DOHH2 (cell line): ENCODE data around the gene LZIC.

Source experiments
- H3F3A ChIP-seq: fragments of 200-600 bp; sonication (generic), shearing (Covaris generic); 2 replicates; pipeline ENCODE4 v1.6.0; 2016; ENCODE audit warnings: antibody characterized with exemption, mild to moderate bottlenecking; ENCODE audit not compliant: control insufficient read depth, insufficient read depth
- H3K27ac ChIP-seq: fragments of 200-600 bp; sonication (generic); 2 replicates; pipeline ENCODE4 v1.5.1; 2014; ENCODE audit warnings: low read depth, mild to moderate bottlenecking, low read length, moderate library complexity
- H3K27me3 ChIP-seq: fragments of 200-600 bp; sonication (generic); 2 replicates; pipeline ENCODE4 v1.6.1; 2014; ENCODE audit warnings: mild to moderate bottlenecking, low read length, mixed read lengths; ENCODE audit not compliant: control insufficient read depth
- H3K36me3 ChIP-seq: fragments of 200-600 bp; sonication (generic); 2 replicates; pipeline ENCODE4 v1.6.1; 2014; ENCODE audit warnings: mild to moderate bottlenecking, low read length, moderate library complexity, mixed read lengths; ENCODE audit not compliant: control insufficient read depth
- H3K4me1 ChIP-seq: fragments of 200-600 bp; sonication (generic); 2 replicates; pipeline ENCODE4 v1.6.1; 2014; ENCODE audit warnings: mild to moderate bottlenecking, low read length, mixed read lengths; ENCODE audit not compliant: control insufficient read depth
- H3K4me2 ChIP-seq: fragments of 200-600 bp; sonication (generic); 2 replicates; pipeline ENCODE4 v1.6.0; 2014; ENCODE audit warnings: mild to moderate bottlenecking, low read length, moderate library complexity
- H3K4me3 ChIP-seq: fragments of 200-600 bp; sonication (generic); 2 replicates; pipeline ENCODE4 v1.5.1; 2014; ENCODE audit warnings: mild to moderate bottlenecking, low read length, mixed read lengths
- H3K79me2 ChIP-seq: fragments of 200-600 bp; sonication (generic); 2 replicates; pipeline ENCODE4 v1.6.1; 2014; ENCODE audit warnings: mild to moderate bottlenecking, low read length, mixed read lengths; ENCODE audit not compliant: control insufficient read depth
- H3K9me2 ChIP-seq: fragments of 200-600 bp; sonication (generic); replicated peaks from 2 replicates; pipeline ENCODE4 v1.6.1; 2014; ENCODE audit warnings: mild to moderate bottlenecking, low read length, mixed read lengths; ENCODE audit not compliant: control insufficient read depth
- H3K9me3 ChIP-seq: fragments of 200-600 bp; sonication (generic); 2 replicates; pipeline ENCODE4 v1.6.1; 2014; ENCODE audit warnings: antibody characterized with exemption, low read length, mixed read lengths; ENCODE audit not compliant: control insufficient read depth, insufficient read depth
- H4K20me1 ChIP-seq: fragments of 200-600 bp; sonication (generic); 2 replicates; pipeline ENCODE4 v1.6.0; 2014; ENCODE audit warnings: low read depth, mild to moderate bottlenecking, antibody characterized with exemption, low read length, moderate library complexity; ENCODE audit not compliant: control insufficient read depth, insufficient read depth
- CTCF ChIP-seq: fragments of 200-600 bp; sonication (generic); IDR thresholded peaks from one replicate; pipeline ENCODE4 v1.5.1; 2014; ENCODE audit warnings: antibody characterized with exemption, mild to moderate bottlenecking, low read depth, low read length; ENCODE audit not compliant: poor library complexity, severe bottlenecking
- EZH2phosphoT487 ChIP-seq: fragments of 200-600 bp; sonication (generic); IDR thresholded peaks from 2 replicates; pipeline ENCODE4 v1.6.1; 2017; ENCODE audit warnings: borderline replicate concordance, mild to moderate bottlenecking, antibody characterized with exemption, low read length, moderate library complexity, mixed read lengths

The LZIC gene

GRCh38 chr1:9914610-9914937 is 28.6 kb downstream of the LZIC start:
- peaks cover under 1% of the 10 kb centered on the region; the same call in 1 of the 2 replicates for H3K79me2 ChIP-seq
- H3K9me2 ChIP-seq, result no peaks in the 10 kb centered on the region
- no peaks in the 10 kb centered on the region for H4K20me1 ChIP-seq
- H3K27ac ChIP-seq, result no peak overlapping the region
- no peaks in the 10 kb centered on the region for H3K27me3 ChIP-seq
- no peaks in the 10 kb centered on the region for H3K36me3 ChIP-seq
- H3K4me2 ChIP-seq, result no peak overlapping the region
- no peaks in the 10 kb centered on the region for H3F3A ChIP-seq
- no peak overlapping the region for H3K4me3 ChIP-seq
- TF ChIP-seq EZH2phosphoT487 (no peak), CTCF (peak; percentile 31)
- no peaks in the 10 kb centered on the region for H3K9me3 ChIP-seq
- peaks cover 7% of the 10 kb centered on the region for H3K4me1 ChIP-seq

- no peak overlapping the region for H3K4me2 ChIP-seq
- H3K9me3 ChIP-seq, result no peaks in the 10 kb centered on the region
- no peaks in the 10 kb centered on the region for H3K9me2 ChIP-seq
- no peaks in the 10 kb centered on the region for H3F3A ChIP-seq
- peaks cover 17% of the 10 kb centered on the region for H3K4me1 ChIP-seq
- no peaks in the 10 kb centered on the region for H4K20me1 ChIP-seq
- H3K4me3 ChIP-seq, result no peak overlapping the region
- TF ChIP-seq CTCF, result no peak
- no peak for TF ChIP-seq EZH2phosphoT487
- H3K79me2 ChIP-seq, result peaks cover 3% of the 10 kb centered on the region; the same call in 1 of the 2 replicates
- no peaks in the 10 kb centered on the region for H3K36me3 ChIP-seq
- H3K27me3 ChIP-seq, result no peaks in the 10 kb centered on the region
- H3K27ac ChIP-seq, result no peak overlapping the region
Measured at GRCh38 chr1:9912264-9912936, 30.8 kb downstream of the LZIC start.

- no peaks in the 10 kb centered on the region for H3K36me3 ChIP-seq
- H3K27ac ChIP-seq, result peak overlapping the region; percentile 74
- no peaks in the 10 kb centered on the region for H3K9me3 ChIP-seq
- no peaks in the 10 kb centered on the region for H3K27me3 ChIP-seq
- H3K4me3 ChIP-seq, result peak overlapping the region; percentile 92
- H3F3A ChIP-seq, result no peaks in the 10 kb centered on the region
- no peak for TF ChIP-seq EZH2phosphoT487
- TF ChIP-seq CTCF, result no peak
- peak overlapping the region; percentile 74 for H3K4me2 ChIP-seq
- H3K4me1 ChIP-seq, result peaks cover 17% of the 10 kb centered on the region
- peaks cover 3% of the 10 kb centered on the region; the same call in 1 of the 2 replicates for H3K79me2 ChIP-seq
- H4K20me1 ChIP-seq, result no peaks in the 10 kb centered on the region
- H3K9me2 ChIP-seq, result no peaks in the 10 kb centered on the region
Measured at GRCh38 chr1:9910423-9911178, 32.6 kb downstream of the LZIC start.
